SHP77 (cell line): ENCODE results near the gene SDC4.

Source experiments
- DNase-seq, 2 experiments: peaks; one replicate each; lab custom pipeline; 2025; lab: John Stamatoyannopoulos, UW

Gene SDC4, protein sequence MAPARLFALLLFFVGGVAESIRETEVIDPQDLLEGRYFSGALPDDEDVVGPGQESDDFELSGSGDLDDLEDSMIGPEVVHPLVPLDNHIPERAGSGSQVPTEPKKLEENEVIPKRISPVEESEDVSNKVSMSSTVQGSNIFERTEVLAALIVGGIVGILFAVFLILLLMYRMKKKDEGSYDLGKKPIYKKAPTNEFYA

DNA sequence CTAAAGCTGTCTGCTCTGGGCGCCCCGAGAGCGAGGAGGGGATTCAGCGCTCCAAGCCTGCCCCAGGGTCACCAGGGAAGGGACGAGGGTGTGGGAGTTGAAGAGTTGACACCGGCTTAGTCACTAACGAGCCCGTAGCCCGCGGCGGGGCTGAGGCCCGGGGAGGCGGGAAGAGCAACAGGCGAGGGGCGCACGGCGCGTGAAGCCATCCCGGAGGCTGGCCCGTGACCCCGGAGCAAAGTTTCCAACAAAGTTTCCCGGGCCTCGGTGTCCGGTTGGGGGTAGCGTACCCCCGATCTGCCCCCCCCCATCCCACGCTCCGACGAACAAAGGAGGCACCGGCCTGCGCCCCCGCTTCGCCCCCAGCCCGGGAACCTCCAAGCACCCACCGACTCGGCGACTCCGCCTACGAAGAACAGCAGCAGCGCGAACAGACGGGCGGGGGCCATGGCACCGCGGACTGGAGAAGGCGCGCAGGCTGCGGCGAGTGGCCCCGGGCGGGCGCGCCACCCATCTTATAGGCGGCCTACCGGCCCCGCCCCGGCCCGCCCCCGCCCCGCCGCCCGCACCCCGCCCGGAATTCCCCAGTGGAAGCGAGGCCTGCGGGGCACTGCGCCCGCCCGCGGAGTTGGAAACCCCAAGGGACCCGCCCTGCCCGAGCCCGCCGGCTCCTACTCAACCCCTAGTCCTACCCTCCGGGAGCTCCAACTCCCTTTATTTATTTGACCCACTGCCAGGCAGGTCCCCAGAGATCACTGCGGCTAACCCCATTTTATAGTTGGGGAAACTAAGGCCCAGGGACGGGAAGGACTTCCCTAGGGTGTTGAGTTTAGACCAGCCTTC, at the start of gene SDC4:
Gene SDC4 (minus strand): TSS at position 489 of the 843 bp plus-strand sequence. CDS start 40 bp downstream, at position 449.
- no peak for DNase-seq

DNA sequence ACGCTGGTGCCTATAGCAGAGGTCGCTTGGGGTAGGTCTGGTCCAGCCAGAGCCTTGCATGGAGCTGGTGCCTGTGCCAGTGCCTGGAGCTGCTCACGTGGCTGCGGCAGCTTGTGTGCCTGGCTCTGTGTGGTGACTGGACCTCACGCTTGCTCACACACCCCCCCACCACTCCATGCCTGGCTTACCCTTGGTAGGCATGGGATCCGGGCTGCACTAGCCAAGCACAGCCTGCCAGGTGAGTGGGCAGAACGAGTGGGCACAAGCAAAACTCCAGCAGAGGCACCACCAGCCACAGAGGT, 46.8 kb upstream of the SDC4 start:
- DNase-seq = no peak

DNA sequence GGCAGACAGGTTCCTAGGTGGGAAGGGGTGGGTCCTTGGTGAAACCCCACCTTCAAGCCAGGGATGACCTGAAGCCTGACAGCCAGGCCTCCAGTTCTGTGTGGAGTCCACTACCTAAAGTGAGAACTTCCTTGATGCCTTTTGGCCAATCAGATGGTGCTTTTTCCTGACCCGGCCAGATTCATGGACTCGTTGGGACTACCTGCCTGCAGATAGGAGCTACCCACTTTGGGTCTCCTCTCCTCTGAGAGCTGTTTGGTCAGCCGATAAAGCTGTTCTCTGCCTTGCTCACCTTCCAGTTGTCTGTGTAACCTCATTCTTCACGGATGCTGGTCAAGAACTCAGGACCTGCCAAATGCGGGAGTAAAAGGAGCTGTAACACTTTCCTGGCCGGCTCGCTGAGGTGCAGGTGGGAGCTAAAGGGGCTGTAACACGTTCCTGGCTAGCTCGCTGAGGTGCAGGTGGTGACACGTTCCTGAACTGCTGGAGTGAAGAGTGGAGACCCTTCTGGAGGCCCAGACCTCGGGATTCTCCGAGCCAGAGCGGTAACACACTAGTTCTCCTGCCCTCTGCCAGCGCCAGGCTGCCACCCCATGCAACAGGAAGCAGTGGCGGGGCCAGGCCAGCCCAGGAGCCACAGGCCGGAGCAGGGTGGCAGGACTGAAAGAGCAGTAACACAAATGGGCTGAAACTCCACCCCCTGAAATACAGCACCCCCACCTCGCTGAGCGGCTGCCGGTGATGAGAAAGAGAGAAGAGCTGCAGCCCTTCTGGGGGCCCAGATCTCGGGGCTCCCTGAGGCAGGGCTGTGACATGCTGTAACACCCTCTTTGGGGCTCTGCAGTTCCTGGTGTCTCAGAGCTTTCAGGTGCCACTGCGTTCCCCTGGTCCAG, 46.2 kb upstream of the SDC4 start:
- no peak for DNase-seq

DNA sequence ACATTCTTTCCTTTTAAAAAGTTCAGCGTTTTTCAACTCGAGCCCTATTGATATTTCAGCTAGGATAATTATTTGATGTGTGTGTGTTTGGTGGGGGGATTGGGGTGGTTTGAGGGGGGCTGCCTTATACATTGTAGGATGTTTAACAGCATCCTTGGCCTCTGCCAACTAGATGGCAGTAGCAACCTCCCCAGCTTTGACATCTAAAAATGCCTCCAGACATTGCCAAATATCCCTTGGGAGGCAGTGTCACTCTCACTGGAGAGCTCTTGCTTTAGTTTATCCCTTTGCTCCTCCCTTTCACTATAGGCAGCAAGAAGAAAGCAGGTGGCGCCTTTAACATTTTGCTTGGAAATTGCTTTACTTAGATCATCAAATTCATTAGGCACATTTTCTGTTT, 44.5 kb upstream of the SDC4 start:
- no peak for DNase-seq

DNA sequence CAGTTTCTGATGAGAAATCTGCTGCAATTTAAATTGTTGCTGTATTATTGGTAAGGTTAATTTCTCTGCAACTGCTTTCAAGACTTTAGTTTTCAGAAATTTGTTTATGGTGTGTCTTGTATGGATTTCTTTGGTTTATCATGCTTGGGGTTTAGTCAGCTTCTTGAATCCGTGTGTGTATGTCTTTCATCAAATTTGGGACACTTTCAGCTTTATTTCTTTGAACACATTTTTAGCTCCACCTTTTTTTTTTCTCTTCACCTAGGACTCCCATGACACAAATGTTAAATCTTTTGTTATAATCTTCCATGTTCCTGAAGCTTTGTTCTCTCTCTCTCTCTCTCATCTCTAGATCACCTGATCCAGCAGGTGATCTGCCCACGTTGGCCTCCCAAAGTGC, 43.3 kb upstream of the SDC4 start:
- DNase-seq = no peak

DNA sequence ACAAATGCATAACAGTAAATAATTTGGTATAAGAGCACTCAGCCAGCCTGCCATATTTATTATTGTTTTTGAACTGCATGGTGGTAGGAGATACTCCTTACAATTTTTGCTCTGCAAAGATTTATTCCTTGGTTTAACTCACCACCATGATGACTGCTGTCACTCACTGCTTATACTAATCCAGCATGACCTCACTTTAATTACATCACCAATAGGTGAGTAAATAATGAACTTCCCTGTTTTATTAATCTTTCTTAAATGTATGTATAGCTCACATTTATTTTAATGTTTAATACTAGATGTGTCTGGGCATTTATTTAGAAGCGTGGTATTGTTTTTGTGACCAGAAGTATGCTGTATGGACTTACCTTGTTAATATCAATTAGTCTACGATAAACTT, 42.7 kb upstream of the SDC4 start:
- DNase-seq = no peak

DNA sequence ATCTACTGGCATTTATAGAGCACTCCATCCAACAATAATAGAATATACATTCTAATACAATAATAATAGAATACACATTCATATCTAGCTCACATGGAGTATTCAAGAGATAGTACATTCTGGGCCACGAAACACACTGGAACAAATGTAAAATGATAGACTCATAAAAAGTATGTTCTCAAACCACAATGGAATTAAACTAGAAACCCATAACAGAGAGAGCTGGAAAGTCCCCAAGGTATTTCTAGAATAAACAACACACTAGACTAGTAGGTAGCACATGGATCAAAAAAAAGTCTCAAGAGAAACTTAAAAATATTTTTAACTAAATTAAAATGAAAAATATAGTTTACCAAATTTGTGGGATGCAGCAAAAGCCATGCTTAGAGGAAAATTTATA, 39.0 kb upstream of the SDC4 start:
- DNase-seq = no peak

DNA sequence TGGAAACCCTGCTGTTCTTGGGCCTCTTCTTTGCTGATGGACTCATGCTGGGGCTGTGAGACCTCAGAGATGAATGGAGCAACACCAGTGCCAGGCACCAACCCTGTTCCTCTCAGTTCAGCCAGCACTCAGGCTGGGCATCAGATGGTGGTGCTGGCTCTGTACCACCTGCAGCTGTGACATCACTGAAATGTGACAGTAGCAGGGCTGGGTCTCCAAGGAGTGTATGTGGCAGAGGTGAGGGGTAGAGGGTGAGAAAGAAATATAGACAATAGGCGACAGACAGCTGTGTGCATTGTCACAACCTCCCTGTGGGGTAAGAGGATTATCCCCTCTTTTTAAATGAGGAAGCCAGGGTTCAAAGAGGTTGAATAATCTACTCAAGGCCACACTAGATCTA, 30.0 kb upstream of the SDC4 start, which contains the start of gene TP53TG5:
Gene TP53TG5 (minus strand): TSS at position 135 of the 400 bp plus-strand sequence. CDS start 89 bp downstream, at position 46.
- DNase-seq = no peak

DNA sequence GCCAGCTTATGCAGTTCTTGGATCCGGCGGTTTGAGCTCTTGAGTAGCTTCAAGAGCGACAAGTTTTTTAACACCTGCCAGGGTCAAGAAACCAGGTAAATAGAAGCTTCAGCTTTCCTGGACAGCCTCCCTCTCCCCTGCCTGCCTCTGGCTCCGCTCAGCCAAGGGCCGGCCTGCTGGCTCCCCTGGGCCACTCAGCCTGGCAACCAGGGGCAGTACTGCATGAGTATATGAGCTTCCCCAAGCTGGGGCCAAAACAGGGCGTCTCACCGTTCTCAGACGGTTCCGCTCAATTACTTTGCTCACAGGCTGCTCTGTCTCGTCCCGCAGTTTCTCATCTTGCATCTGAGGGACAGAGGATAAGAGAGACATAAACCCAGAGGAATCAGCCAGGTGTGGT, 29.0 kb upstream of the SDC4 start:
- no peak for DNase-seq

DNA sequence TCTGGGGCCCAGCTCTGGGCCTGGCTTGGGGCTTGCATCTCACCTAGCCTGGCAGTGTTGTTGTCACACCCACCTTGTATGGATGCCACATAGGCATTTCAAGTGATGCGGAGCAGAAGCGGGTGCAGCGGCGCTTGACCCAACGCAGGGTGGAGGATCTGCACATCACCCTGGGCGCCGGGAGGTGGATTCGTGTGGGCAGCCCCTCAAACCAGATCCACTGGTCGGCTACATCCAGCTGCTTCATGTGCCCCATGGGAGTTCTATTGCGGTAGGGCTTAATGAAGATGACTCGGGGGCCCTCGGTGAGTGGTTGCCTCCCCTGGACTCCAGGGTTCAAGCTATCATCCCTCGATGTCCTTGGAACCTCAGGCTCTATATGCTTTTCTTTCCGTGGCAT, 26.7 kb upstream of the SDC4 start:
- DNase-seq = no peak

DNA sequence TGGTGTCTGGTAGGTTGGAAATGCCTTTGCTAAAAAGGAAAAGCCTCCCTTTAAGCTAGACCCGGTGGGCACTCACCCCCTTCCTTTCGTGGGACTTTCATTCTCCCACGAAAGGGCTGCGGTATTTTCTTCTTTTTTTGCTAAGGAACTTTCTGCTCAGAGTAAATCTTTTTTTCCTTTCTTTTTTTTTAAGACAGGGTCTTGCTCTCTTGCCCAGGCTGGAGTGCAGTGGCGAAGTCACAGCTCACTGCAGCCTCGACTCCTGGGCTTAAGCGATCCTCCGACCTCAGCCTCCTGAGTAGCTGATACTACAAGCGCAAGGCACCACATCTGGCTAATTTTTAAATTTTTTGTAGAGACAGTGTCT, 25.9 kb upstream of the SDC4 start:
- DNase-seq = no peak

DNA sequence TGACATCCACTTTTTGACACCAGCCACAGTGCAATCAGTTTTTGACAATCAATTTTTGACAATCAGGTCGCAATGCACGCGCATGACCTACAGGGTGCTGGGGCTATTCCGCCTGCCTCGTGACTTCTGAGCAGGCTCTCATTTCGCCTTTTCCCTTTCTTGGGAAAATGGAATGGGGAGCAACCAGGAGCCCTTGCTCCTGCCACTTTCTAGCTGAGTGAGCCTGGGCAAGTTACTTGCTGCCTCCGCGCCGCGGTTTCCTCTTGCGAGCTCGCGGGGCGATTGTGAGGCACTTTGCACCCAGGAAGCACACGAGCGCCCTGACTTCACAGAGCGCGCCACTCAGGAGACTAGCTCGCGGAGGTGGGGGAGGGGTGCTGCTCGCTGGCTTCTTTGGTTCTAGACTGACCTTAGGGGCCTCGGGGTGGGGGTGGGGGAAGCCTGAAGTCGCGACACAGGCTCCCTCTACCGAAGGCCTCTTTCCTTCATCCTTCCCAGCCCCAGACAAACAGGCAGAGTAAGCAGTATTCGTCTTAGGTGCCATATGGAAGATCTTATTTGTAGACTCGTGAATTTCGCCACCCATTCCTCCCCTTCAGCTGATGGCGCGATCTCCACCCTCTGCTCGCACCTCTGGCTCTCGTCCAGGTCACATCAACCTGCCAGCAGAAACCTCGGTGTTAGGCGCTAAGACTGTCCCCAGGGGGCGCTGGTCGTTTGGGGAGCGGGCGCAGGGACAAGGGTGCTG, 25.3 kb upstream of the SDC4 start:
- peak; percentile 85 to 88 for DNase-seq

DNA sequence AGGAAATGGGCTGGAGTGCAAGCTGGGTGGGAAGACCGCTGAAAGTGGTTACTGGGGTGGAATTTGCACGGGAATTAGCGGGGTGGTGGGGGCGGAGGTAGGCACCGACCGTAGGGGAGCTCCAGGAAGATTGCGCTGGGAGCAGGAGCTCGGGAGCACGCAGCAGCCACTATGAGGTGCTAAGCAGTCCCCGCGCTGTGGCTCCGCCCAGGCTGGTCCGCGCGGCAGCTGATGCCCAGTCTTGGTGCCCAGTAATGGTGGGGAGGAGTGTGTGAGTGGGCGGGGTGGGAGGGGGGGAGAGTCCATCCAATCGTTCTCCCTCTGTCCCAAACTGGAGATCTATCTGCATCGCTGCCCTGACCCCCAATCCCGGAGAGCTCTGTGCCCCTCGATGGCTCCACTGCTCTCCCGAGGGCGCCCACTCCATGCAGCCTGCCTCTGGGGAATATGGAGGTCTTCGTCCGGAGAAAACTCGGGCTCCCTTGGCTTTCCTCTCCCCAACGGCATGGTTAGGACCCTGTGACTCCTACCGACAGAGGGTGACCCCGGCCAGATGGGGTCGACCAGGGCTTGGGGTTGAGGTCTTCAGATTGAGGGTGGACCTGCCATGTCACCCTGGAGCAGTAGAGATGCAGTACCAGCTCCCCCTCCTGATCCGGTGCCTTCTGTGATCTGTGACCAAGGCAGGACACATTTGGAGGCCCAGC, 24.6 kb upstream of the SDC4 start:
- DNase-seq = peak in 1 of 2 experiments; percentile 70

DNA sequence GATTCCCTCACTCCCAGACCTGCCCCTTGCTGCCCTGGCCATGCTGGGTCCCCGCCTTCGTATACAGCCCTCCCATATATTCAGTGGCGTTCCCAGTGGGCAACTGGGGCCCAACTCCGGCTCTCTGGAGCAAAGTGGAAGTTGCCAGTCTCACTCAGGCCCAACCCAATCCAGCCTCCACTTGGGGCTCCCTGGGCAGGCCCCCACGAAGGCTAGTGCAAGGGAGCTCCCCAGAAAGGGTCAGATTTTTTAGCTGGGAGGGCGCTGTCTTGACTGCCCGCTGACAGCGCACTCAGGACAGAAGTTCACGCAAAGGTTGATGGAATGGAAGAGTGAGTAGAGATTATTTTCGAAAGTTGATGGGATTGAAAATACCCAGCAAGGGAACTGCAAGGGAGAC, 24.0 kb upstream of the SDC4 start:
- DNase-seq = no peak

DNA sequence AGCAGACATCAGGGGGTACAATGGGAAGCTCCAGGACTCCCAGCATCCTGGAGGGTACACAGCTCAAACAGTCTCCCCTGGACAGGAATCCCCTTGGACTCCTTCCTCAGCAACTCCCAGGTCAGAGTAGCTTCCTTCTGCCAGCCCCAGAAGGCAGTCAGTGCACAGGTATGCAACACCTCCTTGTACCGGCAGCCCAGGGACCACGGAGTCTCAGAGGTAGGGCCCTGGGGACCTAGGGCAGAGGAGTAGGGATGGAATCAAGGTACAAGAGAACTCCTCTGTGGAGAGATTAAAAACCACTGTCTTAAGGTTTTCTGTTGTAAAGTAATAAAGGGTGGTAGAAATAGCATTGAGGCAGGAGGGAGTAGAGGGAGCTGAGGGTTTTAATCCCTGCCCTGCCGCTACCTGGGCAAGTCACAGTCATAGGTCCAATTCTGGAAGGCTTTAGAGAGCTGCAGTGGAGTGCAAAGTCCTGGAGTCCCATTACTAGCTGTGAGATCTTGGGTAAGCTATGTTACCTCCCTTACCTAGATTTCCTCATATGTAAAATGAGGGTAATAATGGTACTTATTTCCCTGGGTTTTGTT, 22.4 kb upstream of the SDC4 start:
- no peak for DNase-seq

DNA sequence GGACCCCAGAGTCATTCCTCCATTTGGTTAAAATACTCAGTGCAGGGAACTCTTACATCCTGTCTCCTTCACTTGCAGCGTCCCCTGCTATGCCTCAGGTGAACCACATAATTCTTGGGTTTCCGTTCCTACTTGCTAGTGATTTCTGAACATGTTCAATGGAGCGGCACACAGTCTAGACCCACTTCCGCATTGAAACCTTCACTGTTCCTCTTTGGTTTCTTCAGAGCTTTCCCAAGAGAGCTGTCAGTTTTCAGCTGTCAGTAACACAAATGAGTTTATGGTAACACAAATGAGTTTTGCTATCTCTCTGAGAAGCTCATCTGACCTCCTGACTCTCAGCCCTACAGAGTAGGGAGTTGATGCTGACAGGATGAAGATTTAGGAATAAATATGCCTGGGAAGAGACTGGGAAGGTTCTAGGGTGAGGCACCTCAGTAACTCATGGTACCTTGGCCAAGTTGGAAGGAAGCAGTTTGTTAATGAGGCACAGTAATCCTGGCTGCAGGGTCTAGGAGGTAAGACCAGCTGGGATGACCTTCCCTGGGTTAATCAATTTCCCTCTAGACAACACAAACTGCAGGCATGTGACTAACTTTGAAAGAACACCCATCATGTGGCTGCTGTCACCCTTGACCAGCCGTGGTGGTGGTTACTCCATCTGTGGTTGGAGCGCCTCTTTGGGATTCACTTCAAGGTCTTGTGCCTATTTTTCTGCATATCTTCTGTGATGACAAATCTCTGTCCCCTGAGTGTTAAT, 20.2 kb upstream of the SDC4 start:
- no peak for DNase-seq

DNA sequence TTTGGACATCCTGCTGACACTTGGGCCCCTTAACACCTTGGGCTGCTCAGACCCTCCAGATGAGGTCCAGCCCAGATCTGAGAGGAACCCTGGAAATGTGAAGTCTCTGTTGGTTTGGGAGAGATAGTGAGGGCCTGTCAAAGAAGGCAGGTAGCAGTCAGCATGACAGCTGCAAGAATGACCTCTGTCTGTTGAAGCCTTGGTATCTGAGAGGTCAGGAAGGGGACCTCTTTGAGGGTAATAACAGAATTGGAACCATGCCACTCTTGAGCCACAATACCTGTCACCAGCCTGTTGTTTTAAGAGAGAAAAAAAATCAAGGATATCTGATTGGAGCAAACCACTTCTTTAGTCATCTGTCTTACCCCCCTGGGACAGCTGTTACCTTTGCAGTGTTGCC, 18.9 kb upstream of the SDC4 start:
- DNase-seq = no peak

DNA sequence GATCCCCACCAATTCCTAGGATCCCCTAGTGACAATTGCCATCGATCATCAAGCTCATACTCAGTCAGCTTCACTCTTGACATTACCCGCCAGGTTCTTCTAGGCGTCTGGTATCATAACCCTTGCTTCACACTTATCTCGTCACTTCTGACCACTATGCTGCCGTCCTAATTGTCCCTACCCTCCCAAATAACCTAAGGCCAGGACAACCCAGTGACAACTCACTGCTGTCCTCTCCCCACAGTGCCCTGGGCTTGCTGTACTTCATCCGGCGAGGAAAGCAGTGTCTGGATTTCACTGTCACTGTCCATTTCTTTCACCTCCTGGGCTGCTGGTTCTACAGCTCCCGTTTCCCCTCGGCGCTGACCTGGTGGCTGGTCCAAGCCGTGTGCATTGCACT, 18.4 kb upstream of the SDC4 start:
- DNase-seq = no peak

DNA sequence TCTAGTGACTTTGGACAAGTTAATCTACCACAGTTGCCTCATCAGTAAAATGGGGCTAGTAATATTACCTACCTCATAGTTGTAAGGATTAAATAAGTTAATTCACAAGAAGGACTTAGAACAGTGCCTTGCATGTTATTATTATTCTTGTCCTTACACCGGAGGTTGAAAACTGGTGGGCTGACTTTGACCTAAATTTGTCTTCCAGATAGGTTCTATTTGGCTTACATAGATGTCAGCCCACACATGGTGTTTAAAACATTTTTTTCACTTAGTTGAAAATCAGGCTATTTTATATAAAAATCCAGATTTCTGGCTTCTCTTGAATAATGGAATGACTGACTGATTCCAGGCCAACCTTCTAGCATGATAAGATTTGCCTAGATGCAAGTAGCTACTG, 18.0 kb upstream of the SDC4 start:
- DNase-seq = no peak

DNA sequence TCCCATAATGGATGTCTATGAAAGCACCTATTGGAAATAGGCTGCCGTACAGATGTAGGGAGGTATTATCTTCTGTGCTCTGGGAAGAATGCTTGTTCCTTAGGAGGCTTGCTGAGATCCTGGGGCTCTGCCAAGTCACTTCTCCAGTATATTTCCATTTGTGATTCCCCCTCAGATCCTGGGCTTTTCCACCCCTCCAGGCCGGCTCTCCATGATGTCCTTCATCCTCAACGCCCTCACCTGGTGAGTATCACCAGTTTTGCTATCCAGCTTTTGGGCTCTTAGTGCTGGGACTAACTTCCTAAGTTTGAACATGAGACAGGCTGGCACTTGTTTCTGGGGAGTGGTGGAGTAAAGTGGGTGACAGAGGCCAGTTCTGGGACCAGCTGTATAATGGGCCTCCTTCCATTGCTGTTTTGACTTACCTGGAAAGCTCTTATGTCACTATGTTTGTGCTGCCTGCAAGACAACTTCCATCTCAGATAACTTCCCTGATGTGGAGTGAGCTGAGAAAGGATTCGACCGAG, 17.3 kb upstream of the SDC4 start:
- DNase-seq = no peak
